Natural killer cell (primary cell): ENCODE data around the gene LRRC3C. TPM values are rescaled to one million over a fixed set of nuclear protein-coding genes. Genes with fewer than 3 reads are reported as not detected.

Experiments used
- ATAC-seq, 3 donors: fragments of 150-1000 bp in 2 of 3; fragments of 200-7000 bp in 1 of 3; cut with Tn5 transposase; 1 replicate in 1 of 3; 2 replicates in 2 of 3; pipeline ENCODE4 v1.10.0; 2021; ENCODE audit warnings: mild to moderate bottlenecking in 2 of 3, moderate library complexity in 2 of 3
- DNase-seq, 2 donors: peaks; one replicate each; pipeline versions ENCODE4 v3.0.0 to v3.0.0-alpha.2; 2013 to 2021; ENCODE audit warnings: mixed read lengths in 1 of 2
- H3K27ac ChIP-seq: one replicate; pipeline ENCODE4 v1.5.1; 2013; ENCODE audit warnings: mild to moderate bottlenecking, low read length
- H3K27me3 ChIP-seq: one replicate; pipeline ENCODE4 v1.6.1; 2013; ENCODE audit warnings: low read length; ENCODE audit not compliant: control insufficient read depth, insufficient read depth
- H3K36me3 ChIP-seq: one replicate; pipeline ENCODE4 v1.6.1; 2013; ENCODE audit warnings: low read length; ENCODE audit not compliant: control insufficient read depth, insufficient read depth
- H3K4me1 ChIP-seq: one replicate; pipeline ENCODE4 v1.6.1; 2013; ENCODE audit warnings: low read length; ENCODE audit not compliant: control insufficient read depth, insufficient read depth
- H3K4me3 ChIP-seq: one replicate; pipeline ENCODE4 v1.5.1; 2013; ENCODE audit warnings: low read length
- H3K9me3 ChIP-seq: one replicate; pipeline ENCODE4 v1.6.1; 2013; ENCODE audit warnings: low read length; ENCODE audit not compliant: control insufficient read depth, insufficient read depth
- H3K27ac Mint-ChIP-seq, 2 donors: one replicate each; pipeline ENCODE4 v1.8.0; 2022; ENCODE audit warnings: mild to moderate bottlenecking in 2 of 2, mixed read lengths in 2 of 2, moderate library complexity in 1 of 2
- H3K27me3 Mint-ChIP-seq, 2 donors: one replicate each; pipeline ENCODE4 v1.8.0; 2022; ENCODE audit warnings: low read depth in 2 of 2, mixed read lengths in 2 of 2
- H3K36me3 Mint-ChIP-seq: one replicate; pipeline ENCODE4 v1.8.0; 2022; ENCODE audit warnings: mixed read lengths
- H3K4me1 Mint-ChIP-seq, 2 donors: one replicate each; pipeline ENCODE4 v1.8.0; 2022; ENCODE audit warnings: mixed read lengths in 2 of 2
- H3K4me3 Mint-ChIP-seq: one replicate; pipeline ENCODE4 v1.8.0; 2022; ENCODE audit warnings: mild to moderate bottlenecking, moderate library complexity, mixed read lengths
- H3K9me3 Mint-ChIP-seq, 2 donors: one replicate each; pipeline ENCODE4 v1.8.0; 2022; ENCODE audit warnings: mixed read lengths in 2 of 2
- CTCF ChIP-seq: fragments of 200-600 bp; IDR thresholded peaks from one replicate; pipeline ENCODE4 v1.8.0; 2022; ENCODE audit warnings: antibody characterized with exemption
- WGBS: methylation state at CpG from one replicate; pipeline ENCODE4 v1.1.7; 2013; ENCODE audit warnings: missing lambda C conversion rate; ENCODE audit not compliant: insufficient coverage; 5-methylcytosine and 5-hydroxymethylcytosine counted together
- intact Hi-C: fragments of 100-400 bp; cut with micrococcal nuclease; formaldehyde crosslinking; loops from one replicate; pipeline ENCODE4 v1.14.2; 2022
- total RNA-seq, 4 donors: library from RNA; stranded (reverse); fragments of 120-200 nt in 1 of 4; gene quantifications; one replicate each; pipeline versions ENCODE4 v1.2.3 to v1.2.4, GENCODE V29; 2013 to 2022

Gene LRRC3C
- total RNA-seq, 3 donors from 2014 or later (not counting 1 experiment from before 2014, with no cell fraction given) = not detected

GRCh38 chr17:39979893-39980350 is 52.4 kb downstream of the LRRC3C start:
- intact Hi-C loops = loop anchor here (1.0 to 2.0 kb wide), 5 partner anchors 21 to 357 kb away; partner anchors contain the start of genes IKZF3, LRRC3C and ORMDL3
- no peaks in the 10 kb centered on the region for H3K36me3 Mint-ChIP-seq
- 0% methylated on average over 10 of the region's 10 CpGs for WGBS
- peak overlapping the region; percentile 99 for H3K27ac Mint-ChIP-seq
- peak overlapping the region; percentile 98 for H3K4me3 Mint-ChIP-seq
- Histone ChIP-seq H3K9me3 (no peaks in the 10 kb centered on the region), H3K27me3 (no peaks in the 10 kb centered on the region), H3K36me3 (peaks cover 9% of the 10 kb centered on the region), H3K27ac (peak overlapping the region; percentile 87), H3K4me1 (peaks cover 18% of the 10 kb centered on the region), H3K4me3 (peak overlapping the region; percentile 61)
- H3K9me3 Mint-ChIP-seq = no peaks in the 10 kb centered on the region
- TF ChIP-seq CTCF = no peak
- peaks cover 27 to 29% of the 10 kb centered on the region in 2 donors for H3K4me1 Mint-ChIP-seq
- DNase-seq (peak in 1 of 2 donors; percentile 64), ATAC-seq (peak in 2 of 3 donors; percentile 1)
- H3K27me3 Mint-ChIP-seq = no peaks in the 10 kb centered on the region

DNA sequence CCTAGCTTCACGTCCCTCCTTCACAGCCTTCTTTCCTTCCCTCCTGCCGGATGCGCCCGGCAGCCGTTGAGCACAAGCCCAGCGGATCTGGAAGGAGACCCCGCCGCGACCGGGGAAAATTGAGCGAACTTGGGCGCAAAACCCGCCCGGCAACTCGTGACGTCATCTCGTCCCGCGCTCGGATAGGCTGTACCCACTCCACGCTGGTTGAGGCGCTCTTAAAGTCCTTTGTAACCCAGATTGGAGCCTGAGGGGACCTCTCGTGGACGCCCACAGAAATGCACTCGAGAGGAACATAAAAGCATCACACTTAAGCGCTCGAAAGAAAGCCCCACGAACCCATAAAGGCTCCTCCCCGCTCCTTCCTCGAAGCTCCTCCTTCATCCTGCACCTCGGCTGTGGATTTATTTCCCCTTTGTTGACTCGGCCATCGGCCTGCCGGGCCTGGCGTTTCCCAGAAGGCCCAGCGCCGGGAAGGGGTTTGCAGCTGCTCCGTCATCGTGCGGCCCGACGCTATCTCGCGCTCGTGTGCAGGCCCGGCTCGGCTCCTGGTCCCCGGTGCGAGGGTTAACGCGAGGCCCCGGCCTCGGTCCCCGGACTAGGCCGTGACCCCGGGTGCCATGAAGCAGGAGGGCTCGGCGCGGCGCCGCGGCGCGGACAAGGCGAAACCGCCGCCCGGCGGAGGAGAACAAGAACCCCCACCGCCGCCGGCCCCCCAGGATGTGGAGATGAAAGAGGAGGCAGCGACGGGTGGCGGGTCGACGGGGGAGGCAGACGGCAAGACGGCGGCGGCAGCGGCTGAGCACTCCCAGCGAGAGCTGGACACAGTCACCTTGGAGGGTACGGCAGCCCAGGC is 53.0 kb downstream of the LRRC3C start, which contains the start of gene PSMD3:
TSS of gene PSMD3 (plus strand) at position 457 of the 856 bp plus-strand sequence. CDS start at position 621, 164 bp downstream.
- peaks cover 15% of the 10 kb centered on the region for H3K36me3 ChIP-seq

DNA sequence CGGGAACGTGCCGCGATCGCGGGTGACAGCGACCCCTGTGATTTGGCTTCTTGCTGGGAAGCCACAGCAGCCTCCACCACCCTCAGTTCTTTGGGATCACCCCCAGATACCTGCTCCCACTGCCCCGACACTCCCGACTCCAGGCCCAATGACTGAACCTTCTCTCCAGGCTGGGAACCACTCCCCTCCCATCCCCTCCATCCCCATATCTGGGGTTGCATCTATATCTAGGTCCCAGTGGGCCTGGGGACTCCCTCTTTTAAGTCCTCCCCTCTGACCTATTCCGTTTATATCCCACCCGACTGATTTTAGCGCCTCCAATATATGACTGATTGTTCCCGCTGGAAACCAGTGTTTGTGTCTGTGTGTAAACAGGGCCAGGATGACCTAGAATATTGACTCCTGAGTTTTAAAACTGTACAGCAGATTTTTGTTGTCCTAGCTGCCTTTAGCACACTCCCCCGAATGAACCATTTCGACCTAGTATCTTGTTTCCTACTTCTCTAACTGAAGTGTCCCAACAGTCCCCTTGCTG is 53.7 kb downstream of the LRRC3C start:
- Mint-ChIP-seq H3K9me3 (no peaks in the 10 kb centered on the region), H3K27me3 (no peaks in the 10 kb centered on the region), H3K27ac (peak overlapping the region; percentile 99), H3K36me3 (peaks cover 11% of the 10 kb centered on the region), H3K4me3 (peak overlapping the region; percentile 98), H3K4me1 (peaks cover 29 to 30% of the 10 kb centered on the region in 2 donors)
- ATAC-seq = no peak
- no peak for DNase-seq
- peaks cover 22% of the 10 kb centered on the region for H3K36me3 ChIP-seq
- peaks cover 18% of the 10 kb centered on the region for H3K4me1 ChIP-seq
- H3K4me3 ChIP-seq = peak overlapping the region; percentile 70
- H3K27me3 ChIP-seq = no peaks in the 10 kb centered on the region
- peak overlapping the region; percentile 91 for H3K27ac ChIP-seq
- H3K9me3 ChIP-seq = no peaks in the 10 kb centered on the region
- TF ChIP-seq CTCF = no peak
- WGBS = under 1% methylated on average over 15 of the region's 15 CpGs
- intact Hi-C loops = loop anchor here (2.0 kb wide), 1 partner anchor 116 kb away; the partner anchor contains the start of gene IKZF3

More for the DNA sequence above, 53.0 kb downstream of the LRRC3C start, which contains the start of gene PSMD3:
- TF ChIP-seq CTCF = peak; percentile 71
- Mint-ChIP-seq H3K36me3 (peaks cover 4% of the 10 kb centered on the region), H3K9me3 (no peaks in the 10 kb centered on the region), H3K27ac (peak within 1 kb of the TSS; percentile 99), H3K27me3 (no peaks in the 10 kb centered on the region), H3K4me3 (peak within 1 kb of the TSS; percentile 98), H3K4me1 (peaks cover 27 to 29% of the 10 kb centered on the region in 2 donors)
- ATAC-seq (peak; percentile 89 to 97 (median 91)), DNase-seq (peak; percentile 97 to 100)
- WGBS = under 1% methylated on average over 84 of the region's 84 CpGs
- Histone ChIP-seq H3K4me3 (peak within 1 kb of the TSS; percentile 70), H3K27ac (peak within 1 kb of the TSS; percentile 91), H3K27me3 (no peaks in the 10 kb centered on the region), H3K4me1 (peaks cover 18% of the 10 kb centered on the region), H3K9me3 (no peaks in the 10 kb centered on the region)
- intact Hi-C loops = loop anchor here (1.0 to 2.0 kb wide), 5 partner anchors 21 to 357 kb away; partner anchors contain the start of genes IKZF3, LRRC3C and ORMDL3
